HEK293 (cell line): Measurements from ENCODE around the gene DIP2B.

Source experiments
- EGR2 ChIP-seq: fragments of 450-650 bp; formaldehyde crosslinking; IDR thresholded peaks from 2 replicates; pipeline ENCODE4 v1.5.1; 2016; ENCODE audit warnings: low read depth, missing biosample characterization, missing genetic modification characterization
- ZNF510 ChIP-seq: fragments of 450-650 bp; formaldehyde crosslinking; IDR thresholded peaks from 2 replicates; pipeline ENCODE4 v1.5.1; 2018; ENCODE audit warnings: mild to moderate bottlenecking, missing genetic modification characterization, missing biosample characterization; ENCODE audit not compliant: insufficient replicate concordance
- ZNF792 ChIP-seq: fragments of 450-650 bp; formaldehyde crosslinking; IDR thresholded peaks from 2 replicates; pipeline ENCODE4 v1.5.1; 2016; ENCODE audit warnings: missing biosample characterization, missing genetic modification characterization
- TF ChIP-seq, protein P1 (sequence below): sonication (generic); formaldehyde crosslinking; IDR thresholded peaks from 2 replicates; pipeline ENCODE4 v1.8.1; 2022; ENCODE audit warnings: mild to moderate bottlenecking, moderate library complexity, missing genetic modification reagents
- TF ChIP-seq, protein P2 (sequence below): fragments of 450-650 bp; formaldehyde crosslinking; IDR thresholded peaks from 2 replicates; pipeline ENCODE4 v1.5.1; 2016; ENCODE audit warnings: missing biosample characterization, missing genetic modification characterization

DNA sequence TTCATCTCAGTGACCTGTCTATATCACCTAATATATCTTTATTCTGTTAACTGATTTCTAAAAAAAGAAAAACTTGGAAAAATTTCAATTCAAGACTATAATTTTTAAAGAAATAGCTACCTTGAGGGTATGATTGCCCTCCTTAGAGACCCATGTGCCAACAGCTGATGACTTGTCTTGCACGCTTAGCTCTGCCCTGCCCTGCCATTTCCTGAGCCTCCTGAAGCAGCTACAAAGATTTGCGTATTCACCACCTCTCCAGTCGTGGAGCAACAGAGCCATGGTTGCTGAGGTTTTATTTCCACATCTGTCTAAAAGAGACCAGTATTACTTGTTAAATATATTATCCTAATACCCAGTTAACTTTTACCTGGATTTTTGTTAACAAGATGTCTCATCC is 167.4 kb downstream of the DIP2B start:
- TF ChIP-seq ZNF792 (tag by site-specific recombination) = no peak
- no peak for TF ChIP-seq EGR2 (tag by site-specific recombination)
- TF ChIP-seq, protein P1, sequence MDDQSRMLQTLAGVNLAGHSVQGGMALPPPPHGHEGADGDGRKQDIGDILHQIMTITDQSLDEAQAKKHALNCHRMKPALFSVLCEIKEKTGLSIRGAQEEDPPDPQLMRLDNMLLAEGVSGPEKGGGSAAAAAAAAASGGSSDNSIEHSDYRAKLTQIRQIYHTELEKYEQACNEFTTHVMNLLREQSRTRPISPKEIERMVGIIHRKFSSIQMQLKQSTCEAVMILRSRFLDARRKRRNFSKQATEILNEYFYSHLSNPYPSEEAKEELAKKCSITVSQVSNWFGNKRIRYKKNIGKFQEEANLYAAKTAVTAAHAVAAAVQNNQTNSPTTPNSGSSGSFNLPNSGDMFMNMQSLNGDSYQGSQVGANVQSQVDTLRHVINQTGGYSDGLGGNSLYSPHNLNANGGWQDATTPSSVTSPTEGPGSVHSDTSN (CRISPR knock-in tag) = no peak
- no peak for TF ChIP-seq ZNF510
- TF ChIP-seq, protein P2, sequence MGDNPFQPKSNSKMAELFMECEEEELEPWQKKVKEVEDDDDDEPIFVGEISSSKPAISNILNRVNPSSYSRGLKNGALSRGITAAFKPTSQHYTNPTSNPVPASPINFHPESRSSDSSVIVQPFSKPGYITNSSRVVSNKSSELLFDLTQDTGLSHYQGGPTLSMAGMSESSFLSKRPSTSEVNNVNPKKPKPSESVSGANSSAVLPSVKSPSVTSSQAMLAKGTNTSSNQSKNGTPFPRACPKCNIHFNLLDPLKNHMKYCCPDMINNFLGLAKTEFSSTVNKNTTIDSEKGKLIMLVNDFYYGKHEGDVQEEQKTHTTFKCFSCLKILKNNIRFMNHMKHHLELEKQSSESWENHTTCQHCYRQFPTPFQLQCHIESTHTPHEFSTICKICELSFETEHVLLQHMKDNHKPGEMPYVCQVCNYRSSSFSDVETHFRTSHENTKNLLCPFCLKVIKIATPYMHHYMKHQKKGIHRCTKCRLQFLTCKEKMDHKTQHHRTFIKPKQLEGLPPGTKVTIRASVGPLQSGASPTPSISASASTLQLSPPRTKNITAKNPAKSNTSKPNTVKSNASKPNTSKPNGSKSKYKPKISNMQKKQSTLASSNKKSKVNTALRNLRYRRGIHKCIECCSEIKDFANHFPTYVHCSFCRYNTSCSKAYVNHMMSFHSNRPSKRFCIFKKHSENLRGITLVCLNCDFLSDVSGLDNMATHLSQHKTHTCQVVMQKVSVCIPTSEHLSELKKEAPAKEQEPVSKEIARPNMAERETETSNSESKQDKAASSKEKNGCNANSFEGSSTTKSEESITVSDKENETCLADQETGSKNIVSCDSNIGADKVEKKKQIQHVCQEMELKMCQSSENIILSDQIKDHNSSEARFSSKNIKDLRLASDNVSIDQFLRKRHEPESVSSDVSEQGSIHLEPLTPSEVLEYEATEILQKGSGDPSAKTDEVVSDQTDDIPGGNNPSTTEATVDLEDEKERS (tag by site-specific recombination) = no peak
